GM18505 (cell line): Measurements from ENCODE around the gene TST.

Experiments used
- ATAC-seq: cut with Tn5 transposase; IDR thresholded peaks from one replicate; pipeline ENCODE4 v1.9.1; 2021; ENCODE audit not compliant: unreplicated experiment
- POLR2A ChIP-seq: IDR thresholded peaks from 4 replicates; pipeline ENCODE4 v1.6.1; 2011; ENCODE audit warnings: borderline replicate concordance; ENCODE audit not compliant: insufficient read depth, insufficient read length; ENCODE audit errors: extremely low read depth

The TST gene

DNA sequence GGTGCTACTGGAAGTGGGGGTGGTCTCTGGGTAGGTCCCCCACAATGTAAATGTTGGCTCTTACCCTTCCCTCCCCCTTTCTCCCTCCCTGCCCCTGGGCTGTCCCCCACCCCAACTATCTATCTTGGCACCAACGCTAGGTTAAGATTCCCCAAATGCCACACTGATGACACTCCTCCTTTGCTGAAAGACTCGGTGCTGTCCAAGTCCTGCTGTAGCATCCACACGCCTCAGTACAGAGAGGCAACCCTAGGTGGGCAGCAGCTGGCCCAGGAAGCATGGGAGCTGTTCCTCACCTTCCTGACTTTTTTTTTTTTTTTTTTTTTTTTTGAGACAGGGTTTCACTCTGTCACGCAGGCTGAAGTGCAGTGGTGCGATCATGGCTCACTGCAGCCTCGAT, 28.9 kb upstream of the TST start:
- no peak for TF ChIP-seq POLR2A
- ATAC-seq: no peak

DNA sequence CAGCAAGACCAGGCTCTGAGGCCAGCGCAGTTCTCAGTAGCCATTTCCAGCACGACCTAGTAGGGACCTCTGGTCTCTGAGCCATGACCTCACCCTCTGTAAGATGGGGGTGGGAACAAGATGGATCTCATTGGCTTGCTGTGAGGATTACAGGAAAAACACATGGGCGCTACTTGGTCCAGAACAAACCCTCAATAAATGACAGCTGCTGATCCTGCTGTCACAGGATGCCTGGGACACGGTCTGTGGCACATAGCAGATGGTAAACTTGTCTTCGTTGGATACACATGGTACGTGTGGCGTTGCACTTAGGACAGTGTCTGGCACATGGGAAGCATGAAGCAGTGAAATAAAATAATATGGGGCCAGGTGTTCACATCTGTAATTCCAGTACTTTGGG, 27.8 kb upstream of the TST start:
- ATAC-seq: no peak
- TF ChIP-seq POLR2A: no peak

DNA sequence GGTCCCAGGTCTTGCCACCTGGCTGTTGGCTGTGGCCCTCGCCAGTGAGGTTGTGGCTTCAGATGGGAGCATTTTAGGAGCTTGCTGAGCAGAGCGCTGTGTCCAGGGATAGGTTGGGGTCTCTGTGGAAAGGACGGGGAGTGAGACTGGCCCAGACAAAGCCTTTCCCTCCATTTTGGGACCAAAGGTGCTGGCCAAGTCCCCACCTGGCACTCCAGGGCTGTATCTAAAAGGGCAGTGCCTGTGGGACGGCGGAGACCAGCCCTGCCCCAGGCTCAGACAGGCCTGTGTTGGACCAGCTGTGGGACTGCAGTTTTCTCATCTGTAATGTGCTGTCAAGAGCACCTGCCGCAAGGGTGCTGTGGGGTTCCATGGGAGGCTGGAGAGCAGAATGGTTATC, 27.3 kb upstream of the TST start:
- ATAC-seq: no peak
- no peak for TF ChIP-seq POLR2A

DNA sequence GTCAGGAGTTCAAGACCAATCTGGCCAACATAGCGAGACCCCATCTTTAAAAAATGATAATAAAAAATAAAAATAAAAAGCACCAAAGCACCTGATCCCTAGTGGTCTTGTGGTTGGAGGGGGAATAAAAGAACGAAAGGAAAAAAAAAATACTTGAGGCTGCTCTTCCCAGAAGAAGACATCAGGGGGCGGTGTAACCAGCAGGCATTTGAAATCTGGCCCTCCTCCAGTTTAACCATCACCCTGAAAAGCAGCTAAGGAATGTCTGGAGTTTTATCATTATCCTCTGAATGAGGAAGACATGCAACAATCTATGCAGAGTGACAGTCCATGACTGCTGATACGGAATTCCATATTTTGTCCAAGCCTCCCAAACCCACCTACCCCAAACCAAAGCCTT, 26.7 kb upstream of the TST start:
- no peak for TF ChIP-seq POLR2A
- ATAC-seq: no peak

DNA sequence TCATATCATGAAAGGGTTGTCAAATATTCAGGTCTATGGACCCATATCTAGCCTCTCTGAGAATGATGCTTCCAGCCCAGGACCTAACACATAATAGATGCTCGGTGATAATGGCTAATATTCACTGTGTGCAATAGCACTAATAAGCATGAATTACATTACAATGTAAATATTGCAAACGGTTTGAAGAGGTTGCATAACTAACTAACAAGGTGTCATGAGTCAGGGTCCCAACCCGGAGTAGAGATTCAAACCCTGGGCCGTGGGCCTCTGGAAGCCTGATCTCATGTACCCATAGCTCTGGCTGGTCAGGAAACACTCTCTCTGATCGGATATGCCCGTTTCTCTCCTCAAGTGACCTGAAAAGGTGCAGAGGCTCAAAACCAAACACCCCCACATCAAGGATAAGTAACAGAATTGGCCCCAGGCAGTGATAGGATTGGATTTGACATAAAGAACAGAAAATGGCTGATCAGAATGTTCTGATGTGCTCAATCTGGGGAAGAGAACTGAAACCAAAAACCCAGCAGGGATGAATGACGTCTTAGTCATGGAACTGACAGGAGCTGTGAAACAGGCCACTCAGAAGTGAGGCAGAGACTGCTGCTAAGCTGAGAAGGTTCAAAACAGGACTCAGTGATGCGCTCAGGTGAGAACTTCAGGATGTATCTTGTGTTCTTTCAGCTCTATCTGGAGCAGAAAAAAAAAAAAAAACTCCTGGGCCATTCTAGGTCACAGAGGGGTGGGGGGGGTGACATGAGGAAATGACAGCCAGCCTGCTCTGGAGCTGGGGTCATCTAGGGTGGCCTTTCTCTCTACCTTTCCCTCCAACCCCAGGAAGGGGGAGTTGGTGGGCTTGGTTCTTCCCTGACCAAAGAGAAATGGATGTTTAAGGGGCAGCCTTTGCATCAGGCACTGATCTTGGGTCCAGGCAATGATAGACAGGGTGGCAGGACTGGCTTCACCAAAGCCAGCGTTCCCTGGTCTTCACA, 25.7 kb upstream of the TST start:
- ATAC-seq: no peak
- TF ChIP-seq POLR2A: no peak

DNA sequence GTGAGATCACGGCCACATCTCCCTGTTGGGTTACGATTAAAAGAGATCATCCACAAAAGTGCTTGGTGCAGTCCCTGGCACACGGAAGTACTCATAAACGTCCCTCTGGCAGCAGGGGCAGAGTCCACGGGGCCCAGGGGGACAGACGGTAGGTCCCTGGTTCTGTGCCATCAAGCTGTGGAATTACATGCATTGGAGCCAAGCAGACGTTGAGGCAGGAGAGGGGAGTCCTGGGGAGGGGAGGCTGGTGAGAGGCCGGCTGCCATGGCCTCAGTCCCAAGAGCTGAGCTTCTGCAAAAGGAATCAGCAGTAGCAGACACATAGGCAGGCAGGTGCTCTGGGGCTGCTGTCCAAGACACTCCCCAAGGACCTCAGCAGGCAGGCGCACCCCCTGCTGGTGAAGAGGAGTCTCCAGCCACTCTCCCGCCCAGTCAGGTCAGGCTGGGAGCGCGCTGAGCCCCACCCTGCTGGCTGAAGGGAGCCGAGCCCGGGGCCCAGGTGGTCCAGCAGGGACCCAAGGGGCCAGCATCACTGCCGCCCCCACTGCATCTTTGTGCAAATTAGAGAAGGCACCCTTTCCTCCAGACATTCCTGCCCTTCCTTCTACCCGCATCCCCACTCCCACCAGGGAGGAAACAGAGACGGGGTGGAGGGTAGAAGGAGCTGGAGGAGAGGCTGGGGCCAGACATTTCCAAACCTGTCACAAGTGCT, 24.7 kb upstream of the TST start:
- no peak for ATAC-seq
- no peak for TF ChIP-seq POLR2A

DNA sequence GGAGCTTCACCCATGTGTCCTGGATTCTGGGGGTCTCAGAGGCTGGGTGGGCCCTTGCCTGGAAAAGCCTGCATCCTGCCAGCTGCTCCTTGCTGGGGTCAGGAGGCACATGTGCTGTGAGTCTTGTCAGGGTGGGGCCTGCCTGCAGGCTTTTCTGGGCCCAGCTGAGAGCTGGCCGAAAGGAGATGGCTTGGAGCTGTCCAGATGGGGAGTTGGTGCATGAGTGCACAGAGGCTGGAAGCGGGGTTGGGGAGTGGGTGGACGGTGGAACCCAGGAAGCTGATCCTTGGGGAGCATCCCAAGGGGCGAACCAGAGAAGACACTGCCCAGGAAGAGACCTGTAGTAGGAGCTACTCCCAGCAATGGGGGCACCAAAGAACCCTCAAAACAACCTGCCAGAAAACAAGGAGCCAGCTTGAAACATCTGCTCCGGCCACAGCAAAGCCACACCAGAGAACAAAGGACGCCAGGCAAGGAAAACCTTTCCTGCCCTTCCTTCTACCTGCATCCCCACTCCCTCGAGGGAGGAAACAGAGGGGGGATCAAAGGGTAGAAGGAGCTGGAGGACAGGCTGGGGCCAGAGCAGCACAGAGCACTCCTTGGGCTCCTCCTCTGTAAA, 24.1 kb upstream of the TST start:
- TF ChIP-seq POLR2A: no peak
- no peak for ATAC-seq

DNA sequence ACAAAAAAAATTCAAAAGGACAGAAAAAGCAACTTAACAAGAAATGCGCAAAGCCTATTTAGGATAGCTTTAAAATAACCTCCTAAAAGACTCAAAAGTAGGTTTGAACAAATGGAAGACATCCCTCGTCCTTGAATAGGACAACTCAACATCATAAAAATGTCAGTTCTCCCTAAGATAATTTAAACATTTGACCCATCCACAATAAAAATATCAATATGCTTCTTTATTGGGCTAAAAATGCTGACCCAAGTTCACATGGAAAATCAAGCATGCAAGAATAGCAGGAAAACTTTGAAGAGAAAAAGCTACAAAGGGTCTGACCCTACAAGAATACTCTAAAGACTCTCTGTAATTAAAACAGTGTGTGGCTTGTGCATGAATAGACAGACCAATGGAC, 20.2 kb upstream of the TST start:
- TF ChIP-seq POLR2A: no peak
- no peak for ATAC-seq

DNA sequence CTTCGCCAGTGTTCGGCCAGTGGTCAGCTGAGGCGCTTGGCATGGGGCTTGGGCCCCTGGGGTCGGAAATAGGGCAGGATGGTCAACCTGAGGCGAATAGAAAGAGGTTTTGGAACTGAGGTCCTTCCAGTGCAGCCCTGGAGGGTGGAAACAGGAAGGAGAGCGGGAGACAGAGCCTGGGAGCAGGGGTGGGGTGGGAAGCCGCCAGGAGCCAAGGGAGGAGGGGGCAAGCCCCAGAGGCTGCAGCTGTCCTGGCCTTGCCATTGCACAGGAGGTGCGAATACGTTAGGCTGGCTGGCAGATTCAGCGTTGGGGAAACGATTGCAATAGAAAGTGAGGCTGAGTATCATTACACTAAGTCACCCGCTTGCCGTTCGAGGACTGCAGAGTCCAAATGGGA, 18.4 kb upstream of the TST start:
- TF ChIP-seq POLR2A: no peak
- ATAC-seq: no peak

DNA sequence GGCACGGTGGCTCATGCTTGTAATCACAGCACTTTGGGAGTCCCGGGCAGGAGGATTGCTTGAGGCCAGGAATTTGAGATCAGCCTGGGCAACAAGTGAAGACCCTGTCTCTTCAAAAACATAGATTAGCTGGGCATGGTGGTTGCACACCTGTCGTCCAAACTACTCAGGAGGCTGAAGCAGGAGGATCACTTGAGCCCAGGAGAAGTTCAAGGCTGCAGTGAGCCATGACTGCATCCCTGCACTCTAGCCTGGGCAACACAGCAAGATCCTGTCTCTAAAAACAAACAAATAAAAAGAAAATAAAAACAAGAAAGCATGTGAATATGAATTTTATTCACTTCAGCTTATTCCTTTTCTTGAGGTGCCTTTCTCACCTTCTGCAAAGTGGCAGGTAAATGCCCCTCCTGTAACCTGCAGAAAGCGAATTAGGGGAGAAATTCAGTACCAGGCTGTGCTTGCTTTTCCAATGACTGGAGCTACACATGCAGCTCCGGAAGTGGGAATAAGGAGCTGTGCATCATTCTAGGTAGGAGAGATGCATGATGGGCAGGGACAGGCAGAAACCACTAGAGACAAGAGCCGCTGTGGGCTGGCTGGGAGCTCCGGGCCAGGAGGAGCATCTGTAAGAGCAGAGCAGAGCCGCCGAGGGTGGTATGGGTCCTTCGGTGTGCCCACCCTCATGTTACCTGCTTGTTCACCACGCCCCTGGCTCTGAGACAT, 17.6 kb upstream of the TST start:
- TF ChIP-seq POLR2A: no peak
- no peak for ATAC-seq

DNA sequence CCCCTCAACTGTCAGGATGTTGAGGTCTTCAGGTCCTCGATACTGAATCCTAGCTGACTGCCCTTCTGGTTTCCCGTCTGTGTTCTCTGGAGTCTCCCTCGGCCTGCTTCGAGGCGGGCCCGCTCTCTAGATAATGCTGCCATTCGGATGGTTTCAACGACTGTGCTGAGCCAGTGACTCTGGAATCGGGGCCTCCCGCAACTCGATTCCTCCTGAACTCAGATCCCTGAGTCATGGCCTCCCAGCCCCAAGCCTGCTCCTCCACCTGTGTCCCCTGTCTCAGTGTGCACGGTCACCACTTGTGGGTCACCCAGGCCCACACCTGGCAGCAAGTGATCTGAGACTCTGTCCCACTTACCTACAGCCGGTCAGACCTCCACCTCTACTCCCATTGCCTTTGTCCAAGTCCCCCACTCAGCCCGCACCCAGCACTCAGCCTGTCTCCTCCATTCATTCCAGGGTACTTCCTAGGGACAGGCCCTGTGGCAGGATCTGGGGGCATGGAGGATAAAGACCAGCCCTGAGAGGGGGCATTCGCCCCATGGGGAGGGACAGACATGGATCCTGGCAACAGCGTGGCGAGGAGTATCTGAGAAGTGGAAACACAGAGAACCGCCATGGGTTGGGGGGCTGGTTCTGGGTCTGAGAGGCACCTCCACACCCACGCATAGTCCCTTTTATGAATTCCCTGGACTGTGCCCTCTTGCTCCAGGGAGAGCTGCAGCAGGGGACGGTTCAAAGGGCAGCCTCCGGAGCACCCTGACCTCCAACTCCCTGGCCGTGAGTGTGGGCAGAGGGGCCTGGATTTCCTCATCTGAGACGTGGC, 14.6 kb upstream of the TST start:
- no peak for TF ChIP-seq POLR2A
- no peak for ATAC-seq
